Measurements from ENCODE around the gene PPP1R9A.

PPP1R9A gene

DNA sequence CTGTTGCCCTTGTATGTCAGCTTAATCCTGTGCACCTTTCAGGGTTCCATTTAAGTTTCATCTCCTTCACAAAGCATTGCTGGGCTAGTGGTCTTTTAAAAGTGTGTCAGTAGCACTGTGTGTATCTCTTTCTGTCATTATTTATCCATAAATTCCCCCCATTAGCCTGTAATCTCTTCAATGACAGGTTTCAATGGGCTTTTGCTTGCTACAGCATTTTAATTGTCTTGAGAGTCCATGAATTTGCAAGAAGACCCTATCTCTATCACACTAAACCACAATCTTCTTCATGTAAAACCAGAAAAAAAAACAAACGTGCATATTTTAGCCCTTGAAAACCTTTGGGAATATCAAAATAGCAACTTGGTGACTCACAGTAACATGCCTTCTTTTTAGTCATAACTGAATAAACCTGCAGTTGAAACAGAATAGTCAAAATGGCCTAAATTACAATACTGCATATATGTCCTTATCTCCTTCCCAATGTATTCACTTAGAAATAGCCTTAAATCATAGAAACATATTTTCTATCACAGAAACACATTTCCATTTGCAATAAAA is 298.4 kb downstream of the PPP1R9A start:
- peak; percentile 33 for DNase-seq (ENCODE audit: low read depth)

DNA sequence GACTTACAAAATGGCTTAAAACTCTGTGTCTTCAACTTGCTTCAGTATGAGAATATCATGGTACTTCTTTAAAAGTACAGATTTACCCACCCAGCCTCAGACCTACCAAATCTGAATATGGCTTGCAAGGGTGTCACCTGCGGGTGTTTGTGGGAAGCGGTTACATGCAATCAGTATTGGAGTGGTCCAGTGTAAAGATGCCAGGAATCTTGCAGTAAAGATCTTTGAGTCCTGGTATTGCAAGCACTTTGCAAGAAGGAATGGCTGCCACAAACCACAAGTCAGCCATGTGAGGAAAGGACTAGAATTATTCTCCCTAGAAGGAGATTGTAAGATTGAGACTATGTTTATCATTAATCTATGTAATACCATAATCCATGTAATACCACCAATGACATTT is 301.9 kb downstream of the PPP1R9A start:
- DNase-seq (ENCODE audit: low read depth): no peak

DNA sequence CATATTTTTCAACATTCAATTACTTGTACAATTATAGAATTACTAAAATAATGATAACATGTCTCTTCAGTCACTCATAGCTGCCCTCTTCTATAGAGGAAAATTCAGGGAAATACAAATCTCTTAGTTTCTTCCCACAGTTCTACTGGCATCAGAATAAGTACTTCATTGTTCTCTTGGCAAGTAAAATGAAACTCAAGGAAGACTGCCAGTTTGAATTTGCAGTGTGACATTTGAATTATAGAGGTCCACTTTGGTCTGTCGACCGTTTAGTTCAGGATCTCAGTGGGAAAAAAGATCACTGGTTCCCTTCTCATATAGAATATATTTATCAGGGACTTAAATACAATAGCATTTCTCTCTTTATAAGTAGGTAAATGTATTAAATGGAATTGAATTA is 302.4 kb downstream of the PPP1R9A start:
- no peak for DNase-seq (ENCODE audit: low read depth)

DNA sequence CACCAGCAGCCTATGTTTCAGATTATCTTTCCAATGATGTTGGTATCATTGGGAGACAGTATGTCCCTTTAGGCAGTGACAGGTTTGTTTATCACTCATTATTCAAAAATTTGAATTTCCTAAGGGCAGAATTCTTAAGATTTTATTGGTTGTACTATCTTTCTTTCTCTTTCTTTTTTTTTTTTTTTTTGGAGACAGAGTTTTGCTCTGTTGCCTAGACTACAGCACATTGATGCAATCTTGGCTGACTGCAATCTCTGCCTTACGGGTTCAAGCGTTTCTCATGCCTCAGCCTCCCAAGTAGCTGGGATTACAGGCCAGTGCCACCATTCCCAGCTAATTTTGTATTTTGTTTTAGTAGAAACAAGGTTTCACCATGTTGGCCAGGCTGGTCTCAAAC is 305.8 kb downstream of the PPP1R9A start:
- peak; percentile 17 for DNase-seq (ENCODE audit: low read depth)

DNA sequence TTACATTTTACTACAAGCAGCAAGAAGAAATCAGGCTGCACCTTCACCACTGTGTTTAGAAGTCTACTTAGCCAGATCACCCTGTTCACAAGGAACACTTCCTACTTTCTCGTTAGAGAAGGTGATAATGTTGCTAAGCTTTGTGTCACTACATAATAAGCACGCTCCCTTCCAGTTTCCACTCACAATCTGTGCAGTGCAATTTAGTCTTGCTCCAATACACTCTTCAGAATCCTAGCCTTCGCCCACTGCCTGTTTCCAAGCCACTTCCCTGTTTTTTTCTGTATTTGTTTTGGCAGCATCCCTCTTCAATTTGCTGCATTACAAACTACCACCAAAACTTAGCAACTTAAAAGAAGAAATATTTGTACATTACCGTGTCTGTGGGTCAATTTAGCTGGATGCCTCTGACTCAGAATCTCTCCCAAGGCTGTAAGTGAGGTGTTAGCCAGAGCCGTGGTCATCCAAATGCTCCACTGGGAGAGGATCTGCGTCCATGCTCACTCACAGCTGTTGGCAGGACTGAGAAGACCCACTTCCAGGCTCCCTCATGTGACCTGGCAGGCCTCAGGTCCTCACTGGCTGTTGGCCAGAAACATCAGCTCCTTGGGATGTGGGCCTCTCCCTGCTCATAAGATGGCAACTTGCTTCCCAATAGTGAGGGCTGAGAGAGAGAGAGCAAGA is 306.6 kb downstream of the PPP1R9A start:
- peak; percentile 71 for DNase-seq (ENCODE audit: low read depth)

DNA sequence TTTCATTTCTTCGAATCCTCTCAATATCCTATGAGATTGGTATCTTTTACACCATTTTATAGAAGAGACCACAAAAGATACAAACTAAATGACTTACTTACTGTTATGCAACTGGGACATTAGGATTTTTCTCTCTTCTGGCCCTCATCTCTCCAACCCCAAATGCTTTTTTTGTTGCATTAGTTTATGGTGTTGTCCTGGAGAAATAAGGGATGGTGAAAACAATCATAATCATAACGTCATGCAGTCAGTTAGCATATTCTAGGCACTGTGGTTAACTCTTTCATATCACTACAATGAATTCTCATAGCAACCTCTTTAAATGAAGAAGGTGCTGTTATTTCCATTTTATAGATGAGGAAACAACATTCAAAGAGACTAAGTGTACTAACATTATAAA is 312.3 kb downstream of the PPP1R9A start:
- no peak for DNase-seq (ENCODE audit: low read depth)

DNA sequence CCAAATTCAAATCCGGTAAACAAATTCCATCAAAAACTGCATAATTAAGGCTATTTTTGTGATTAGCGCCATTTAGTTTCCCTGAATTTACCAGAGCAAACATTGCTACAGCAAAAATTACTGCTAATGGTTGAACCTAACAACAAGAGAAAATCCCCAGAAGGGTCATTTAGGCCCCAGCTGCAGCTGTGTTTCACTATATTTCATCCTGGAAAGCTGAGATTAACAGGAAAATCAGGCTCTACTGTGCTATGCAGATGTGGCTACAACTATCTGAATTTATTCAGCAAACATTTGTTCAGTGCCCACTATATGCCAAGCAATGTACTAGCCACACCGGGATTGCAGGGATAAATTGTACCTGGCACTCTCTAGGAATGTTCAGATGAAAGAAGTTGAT is 312.9 kb downstream of the PPP1R9A start:
- DNase-seq (ENCODE audit: low read depth): no peak

DNA sequence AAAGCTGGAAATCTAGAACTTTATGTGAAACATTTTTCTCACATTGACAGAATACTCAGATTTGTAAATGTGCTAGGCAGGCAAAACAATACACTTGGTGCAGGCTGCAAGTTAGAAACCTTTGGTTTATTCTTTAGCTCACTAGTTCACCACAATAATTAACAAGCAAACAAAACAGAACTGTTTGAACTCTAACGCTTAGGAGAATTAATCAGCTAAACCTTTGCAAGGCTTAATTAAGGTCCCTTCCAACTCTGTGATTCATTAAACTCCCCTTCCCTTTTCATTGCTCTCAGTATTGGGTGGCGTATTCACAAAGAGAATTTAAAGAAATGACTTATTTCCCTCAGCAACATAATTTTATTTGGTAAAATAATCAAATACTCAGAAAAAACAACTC is 317.9 kb downstream of the PPP1R9A start:
- DNase-seq (ENCODE audit: low read depth): no peak

DNA sequence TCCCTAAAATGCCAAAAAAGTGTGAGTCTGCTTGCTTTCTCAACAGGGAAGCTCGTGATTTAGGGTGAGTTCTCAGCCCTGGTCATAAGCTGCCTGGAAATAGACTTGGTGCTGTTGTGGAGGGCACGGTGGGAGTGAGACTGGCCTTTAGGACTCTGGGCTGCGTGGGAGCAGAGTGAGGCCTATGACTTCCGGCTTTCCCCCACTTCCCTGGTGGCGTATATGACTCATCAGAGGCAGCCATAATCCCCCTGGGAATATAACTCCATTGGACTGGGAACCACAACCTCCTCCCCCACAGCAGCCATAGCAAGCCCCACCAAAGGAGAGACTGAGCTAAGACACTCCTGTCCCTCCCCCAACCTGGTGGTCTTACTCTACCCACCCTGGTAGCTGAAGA is 321.9 kb downstream of the PPP1R9A start:
- DNase-seq (ENCODE audit: low read depth): no peak

DNA sequence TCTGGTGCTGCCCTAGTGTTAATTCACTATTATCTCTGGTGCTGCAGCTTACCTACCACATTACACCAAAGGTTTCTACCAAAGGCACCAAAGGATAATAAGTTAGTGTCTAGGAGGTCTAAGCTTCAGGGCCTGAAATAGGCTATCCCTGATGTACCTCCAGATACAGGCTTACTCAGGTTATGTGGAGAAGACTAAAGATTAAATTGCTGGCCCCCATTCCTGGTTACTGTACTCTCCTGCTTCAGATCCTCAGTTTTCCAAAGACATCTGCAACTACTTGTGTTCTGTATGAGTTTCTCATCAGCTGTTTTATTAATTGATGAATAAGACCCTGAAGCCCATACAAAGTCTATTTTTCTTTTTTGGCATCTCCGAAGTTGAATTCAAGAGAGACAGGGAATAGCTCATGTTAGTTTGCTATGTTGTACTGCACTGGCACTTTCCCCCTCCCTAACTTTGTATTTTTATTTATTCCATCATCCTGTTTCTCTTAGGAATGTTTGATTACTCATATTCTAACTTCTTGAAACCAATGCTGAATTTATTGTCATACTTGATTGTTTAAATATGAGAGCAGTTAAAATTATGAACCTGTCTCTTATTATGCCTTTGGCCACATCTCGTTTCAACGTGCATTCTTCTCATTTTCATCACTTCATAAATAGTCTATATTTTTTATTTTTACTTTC is 331.0 kb downstream of the PPP1R9A start:
- no peak for DNase-seq (ENCODE audit: low read depth)

DNA sequence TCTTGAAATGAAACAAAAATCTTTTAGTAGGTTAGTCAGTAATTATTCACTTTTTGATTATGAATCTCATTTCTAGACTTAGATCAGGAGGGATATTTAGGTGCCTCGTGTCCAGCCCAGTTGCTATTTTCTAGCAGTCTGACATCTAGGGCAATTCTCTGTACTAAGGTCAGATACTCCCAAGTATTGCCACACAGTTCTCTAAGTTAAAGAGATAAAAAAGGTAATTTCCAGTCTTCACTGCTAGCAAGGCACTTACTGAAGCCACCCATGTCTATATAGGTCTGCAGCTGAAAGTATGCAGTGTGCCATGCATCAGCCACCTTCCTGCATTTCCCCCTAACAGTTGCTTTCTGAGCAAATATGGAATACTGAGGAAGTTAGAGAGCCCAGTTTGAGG is 333.5 kb downstream of the PPP1R9A start:
- no peak for DNase-seq (ENCODE audit: low read depth)

DNA sequence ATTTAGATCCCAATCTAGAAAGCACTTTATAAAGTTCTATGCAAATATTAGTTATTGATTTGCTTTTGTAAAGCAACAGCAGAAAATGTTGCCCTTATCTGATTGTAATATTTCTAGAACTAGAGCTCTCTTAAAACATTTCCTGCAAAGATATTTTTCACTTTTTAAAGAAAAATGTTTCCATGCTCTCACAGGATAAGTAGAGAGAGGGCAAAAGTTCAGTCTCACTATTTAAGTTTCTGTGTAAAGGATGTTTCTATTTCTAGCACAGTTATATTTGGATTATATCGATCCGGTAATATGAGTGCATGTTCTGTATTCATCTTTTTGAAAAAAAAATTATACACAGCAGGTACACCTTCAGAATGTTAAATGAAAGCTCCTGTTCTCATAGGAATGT is 334.9 kb downstream of the PPP1R9A start:
- DNase-seq (ENCODE audit: low read depth): no peak

DNA sequence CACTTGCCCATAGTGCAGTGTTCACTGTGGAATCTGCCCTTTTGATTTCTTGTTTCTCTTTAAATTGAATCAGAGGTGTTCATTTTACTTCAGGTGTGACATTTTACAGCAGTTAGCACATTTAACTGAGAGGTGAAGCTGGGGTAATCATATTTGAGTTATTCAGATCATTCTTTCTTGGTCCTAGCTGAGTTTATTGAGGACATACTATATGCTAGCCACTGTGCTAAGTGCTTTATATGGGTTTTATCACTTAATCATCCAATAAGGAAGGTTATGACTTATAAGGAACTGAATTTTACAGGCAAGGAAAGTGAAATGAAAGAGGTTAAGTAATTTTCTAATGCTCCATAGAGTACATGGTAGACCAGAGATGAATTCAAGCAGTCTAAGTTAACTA is 337.2 kb downstream of the PPP1R9A start:
- no peak for DNase-seq (ENCODE audit: low read depth)

DNA sequence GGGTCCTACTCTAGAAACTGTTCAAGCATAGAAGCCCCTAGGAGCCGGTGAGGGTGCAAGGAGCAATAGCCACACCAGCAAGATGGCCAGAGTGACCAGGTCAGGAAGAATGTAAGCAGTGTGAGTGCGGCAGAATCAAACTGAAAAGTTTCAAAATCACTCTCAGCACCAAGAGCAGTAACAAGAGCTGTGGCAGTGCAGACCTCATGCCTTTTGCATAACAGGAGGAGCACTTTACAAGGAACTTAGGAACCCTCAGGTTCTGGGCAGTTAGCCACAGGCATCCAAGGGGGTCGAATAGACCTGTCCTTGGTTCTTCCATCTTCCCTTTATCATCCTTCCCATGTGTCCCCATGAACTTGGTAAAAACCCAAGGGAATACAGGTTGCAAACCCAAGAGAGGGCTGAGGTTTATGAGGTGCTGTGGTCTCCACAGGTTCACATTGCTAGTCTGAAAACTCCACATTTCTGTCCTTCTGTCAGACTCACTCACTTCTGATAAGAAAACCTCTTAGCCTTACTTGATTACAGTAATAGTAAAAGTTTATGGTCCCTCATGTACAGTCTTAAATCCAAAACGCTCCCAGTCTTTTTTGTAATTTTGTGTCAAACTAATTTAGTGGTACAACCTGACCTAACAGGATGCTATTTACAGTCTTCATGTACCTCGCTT is 338.6 kb downstream of the PPP1R9A start:
- DNase-seq (ENCODE audit: low read depth): no peak

DNA sequence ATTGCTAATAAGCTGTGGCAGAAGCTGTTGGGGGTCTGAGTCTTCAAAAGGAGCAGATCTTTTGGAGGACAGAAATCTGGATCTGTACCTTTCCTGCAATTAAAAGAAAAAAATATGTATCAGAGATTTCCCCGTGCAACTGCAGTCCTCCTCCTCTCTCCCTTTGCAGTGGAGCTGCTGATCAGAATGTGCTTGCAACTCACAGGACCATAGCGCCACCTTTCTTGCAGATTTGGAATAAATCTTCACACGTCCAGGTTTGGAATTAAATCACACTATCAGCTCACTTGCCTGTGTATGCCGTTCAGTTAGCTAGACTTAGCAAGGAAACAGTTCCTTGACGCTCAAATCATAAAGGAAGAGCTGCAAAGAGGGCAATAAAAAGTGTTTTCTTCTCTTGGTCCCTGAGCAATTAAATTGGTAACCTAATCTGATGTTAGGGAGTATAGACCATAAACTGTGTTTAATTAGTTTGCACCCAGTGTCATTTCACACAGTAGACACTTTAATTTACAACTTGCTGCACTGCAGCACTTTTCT is 339.5 kb downstream of the PPP1R9A start:
- DNase-seq (ENCODE audit: low read depth): peak; percentile 15

DNA sequence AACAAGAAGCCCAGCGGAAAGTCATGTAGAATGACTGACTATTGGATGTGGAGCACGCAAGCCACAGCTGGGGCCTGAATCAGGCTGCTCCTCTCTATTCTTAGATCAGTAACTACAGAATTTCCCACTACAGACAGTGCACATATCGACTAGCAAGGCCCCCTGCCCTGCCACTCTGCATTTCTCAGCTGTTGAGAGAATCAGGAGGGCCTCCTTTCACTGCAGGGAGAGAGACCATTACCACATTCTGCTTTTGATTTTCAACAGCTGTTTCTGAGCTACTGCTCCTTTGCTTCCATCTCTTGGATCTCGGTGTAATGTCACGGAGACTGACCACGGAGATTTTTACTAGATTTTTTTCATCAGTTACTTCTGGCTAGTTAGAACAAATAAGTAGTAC is 343.2 kb downstream of the PPP1R9A start:
- DNase-seq (ENCODE audit: low read depth): no peak

DNA sequence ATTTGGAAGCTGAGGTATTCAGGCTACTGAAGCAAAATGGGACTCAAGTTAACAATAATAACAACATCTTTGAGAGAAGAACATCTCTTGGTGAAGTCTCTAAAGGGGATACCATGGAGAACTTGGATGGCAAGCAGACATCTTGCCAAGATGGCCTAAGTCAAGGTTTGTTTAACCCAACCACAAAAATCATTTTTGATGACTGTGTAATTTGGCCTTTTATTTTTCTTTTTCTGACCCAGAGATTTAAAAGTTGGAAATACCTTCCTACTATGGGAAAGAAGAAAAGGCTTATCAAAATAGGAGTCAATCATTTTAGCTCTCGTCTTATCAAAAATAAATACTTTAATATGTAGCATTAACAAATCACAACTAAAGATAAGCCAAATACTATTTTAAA is 344.6 kb downstream of the PPP1R9A start:
- DNase-seq (ENCODE audit: low read depth): no peak

DNA sequence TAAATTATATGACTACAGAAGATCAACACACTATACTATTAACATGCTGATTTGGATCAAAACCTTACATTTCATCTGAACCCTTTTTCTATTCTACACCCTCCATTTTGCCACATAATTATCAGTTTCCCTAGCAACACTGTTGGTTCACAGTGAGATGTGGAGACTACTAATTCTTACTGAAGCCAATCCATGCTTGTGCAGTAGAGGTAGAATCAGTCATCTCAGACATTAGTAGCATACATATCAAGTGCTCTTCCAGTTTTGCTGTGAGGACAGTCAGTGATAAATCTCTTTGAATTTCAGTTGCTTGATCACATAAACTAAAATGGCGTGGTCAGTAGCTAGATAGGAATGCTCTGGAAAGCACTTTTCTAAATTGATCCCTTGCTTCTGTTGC is 346.6 kb downstream of the PPP1R9A start:
- no peak for DNase-seq (ENCODE audit: low read depth)

DNA sequence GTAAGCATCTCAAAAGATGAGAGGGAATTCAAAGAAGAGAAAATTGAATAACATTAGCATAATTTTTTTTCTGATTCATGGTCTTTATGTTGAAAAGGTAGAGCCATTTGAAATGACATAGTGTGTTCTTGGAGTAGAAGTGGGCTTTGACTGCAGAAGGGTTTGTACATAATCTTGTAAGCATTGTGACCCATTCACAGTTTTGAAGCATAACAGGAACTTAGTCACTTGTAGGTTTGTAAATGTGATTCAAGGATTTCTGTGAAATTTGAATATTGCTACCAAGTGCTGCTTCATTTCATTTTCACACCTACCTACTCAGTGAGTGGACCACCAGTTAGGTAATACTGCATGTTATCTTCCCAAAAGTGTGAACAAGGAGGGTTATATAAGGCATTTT is 348.3 kb downstream of the PPP1R9A start:
- no peak for DNase-seq (ENCODE audit: low read depth)

DNA sequence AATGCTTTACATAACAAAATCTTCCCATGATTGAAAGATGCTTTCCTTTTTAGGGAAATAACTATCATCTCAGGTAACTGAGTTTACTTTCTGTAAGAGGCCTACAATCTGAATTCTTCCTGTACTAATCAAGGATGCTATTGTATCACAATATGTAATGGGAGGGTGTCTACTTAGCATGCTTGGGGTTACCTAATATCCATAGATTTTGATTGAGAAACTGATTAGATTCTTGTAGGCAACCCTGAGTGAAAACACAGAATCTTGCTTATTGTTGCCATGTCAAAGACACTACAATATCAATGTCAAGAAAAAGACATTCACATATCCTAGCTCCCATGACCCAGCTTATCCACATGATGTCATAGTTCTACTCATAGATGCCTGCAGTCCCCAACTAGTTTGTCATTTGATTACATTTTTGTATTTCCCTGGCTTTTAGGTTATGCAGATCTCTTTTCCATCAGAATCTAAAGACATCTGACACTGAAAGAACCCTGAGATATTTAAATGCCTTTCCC is 354.6 kb downstream of the PPP1R9A start:
- DNase-seq (ENCODE audit: low read depth): no peak

DNA sequence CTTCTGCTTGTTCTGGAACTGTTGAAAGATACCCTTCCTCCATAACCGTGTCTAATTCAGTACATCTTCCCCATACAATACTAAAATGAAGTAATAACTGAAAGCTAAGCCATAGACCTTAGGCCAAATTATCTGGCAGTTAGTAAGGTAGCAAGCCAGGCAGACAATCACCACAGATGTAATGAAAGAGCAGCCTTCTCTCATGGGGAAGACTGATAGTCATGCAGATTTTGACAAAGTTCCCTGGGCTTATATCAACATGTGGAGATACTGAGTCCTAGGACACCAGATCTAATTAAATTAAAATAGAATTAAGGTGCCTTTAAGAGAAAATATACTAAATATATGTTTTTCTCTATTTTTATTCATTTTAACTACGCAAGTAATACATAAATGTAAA is 355.5 kb downstream of the PPP1R9A start:
- no peak for DNase-seq (ENCODE audit: low read depth)

DNA sequence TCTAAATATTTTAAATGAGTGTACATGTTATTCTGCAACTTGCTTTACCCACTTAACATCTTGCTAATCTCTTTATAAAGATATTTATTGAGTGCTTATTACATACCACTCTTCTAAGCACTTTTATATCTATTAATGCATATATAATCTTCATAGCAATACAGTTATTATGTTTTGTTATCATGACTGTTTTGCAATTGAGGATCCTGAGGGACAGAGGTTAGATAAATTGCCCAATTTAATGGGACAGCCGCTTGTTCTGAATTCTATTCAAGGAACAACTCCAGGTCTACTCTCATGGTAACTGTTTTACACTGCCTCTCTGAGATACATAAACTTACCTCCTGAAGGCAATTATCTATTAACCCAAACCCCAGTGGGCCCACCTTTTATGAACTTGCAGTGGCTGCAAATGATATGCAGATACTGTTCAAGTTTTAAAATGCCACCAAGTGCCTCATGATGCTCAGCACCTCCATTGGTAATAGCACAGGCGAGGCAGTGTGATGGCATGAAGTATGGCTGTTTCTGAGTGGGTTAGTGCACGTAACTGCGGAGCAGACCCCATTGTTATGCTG is 356.5 kb downstream of the PPP1R9A start:
- DNase-seq (ENCODE audit: low read depth): no peak

Data from GM04503 (cell line).